GM18526 (cell line): ENCODE results near the gene ITLN2.

Experiments
- POLR2A ChIP-seq: IDR thresholded peaks from 3 replicates; pipeline ENCODE4 v1.6.1; 2011; ENCODE audit not compliant: insufficient read length; ENCODE audit errors: extremely low read depth

The ITLN2 gene

DNA sequence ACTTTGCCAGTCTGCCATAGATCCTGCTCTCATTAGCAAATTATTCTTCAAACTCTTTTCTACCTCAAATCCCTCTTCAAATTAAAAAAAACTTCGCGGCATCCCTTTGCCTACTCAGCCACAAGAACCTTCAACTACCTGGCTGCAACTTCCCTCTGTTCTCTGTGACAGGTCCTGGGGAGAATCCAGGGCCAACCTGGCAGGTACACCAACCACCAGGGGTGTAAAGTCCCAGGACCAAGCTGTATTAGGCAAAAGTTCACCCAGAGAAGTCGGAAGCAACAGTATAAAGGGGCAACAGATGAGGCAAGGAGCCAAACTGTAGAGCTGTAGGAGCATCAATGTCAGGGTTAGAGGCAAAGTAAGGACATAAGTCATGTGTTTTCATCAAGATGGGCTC is 18.3 kb upstream of the ITLN2 start:
- no peak for TF ChIP-seq POLR2A

DNA sequence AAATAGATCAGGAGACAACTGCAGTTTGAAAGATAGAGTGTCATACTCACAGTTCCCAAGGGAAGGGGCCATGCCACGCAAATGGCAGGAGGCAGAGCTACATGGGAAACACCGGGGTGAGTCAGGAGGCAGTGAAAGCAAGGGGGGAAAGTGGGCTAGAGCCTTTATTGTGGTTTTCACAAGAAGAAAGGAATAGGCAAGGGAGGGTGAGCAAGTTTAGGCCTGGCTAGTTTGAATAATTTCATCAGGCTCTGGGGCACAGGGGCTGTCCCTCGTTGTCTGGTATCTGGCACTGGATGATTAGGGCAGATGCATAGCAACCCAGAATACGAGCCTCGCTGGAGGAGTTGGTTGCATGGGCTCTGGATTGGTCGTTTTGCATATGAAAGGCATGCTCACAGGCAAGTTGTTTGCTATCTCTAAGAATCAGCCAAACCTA is 17.0 kb upstream of the ITLN2 start:
- no peak for TF ChIP-seq POLR2A

- no peak for TF ChIP-seq POLR2A
These were observed 8.9 kb upstream of the ITLN2 start for GRCh38 chr1:160963521-160963920.

GRCh38 chr1:160961419-160961818 is 6.8 kb upstream of the ITLN2 start:
- no peak for TF ChIP-seq POLR2A

- no peak for TF ChIP-seq POLR2A
These were observed 2.4 kb upstream of the ITLN2 start for GRCh38 chr1:160956966-160957365.

DNA sequence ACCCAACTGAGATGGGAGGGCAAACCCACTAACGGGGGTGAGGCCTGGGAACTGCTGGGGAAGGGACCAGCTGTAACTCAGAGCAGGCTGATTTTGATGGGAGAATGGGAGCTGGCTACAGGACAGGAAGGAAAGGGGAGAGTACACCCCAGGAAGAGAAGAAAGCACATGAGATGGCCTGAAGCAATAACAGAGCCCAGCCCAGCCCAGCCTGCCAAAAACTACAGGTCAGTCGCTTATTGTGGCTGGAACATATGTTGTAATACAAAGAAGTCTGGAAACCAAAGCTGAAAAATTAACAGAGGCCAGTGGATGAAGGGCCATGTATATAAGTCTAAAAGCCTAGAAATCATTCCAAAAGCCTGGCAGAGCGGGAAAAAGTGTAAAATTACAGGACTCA is 1.6 kb downstream of the ITLN2 start:
- TF ChIP-seq POLR2A, result no peak

DNA sequence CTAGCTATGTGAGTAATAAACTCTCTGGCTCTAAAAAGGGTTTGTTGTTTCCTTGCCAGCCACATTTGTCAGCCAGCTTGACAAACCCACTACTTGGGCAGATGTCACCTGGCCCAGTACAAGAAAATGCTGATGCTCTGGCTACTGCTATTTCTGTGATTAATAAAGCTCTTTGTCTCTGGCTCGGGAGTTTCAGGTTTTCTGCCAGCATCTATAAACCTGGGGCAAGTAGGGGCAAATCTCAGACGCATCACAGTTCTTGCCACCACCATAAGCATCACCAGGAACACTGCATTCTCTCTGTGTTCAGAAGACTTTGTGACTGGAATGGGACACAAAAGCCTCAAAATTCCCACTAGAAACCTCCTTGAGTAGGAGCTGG is 2.5 kb downstream of the ITLN2 start:
- no peak for TF ChIP-seq POLR2A

- TF ChIP-seq POLR2A, result no peak
These were observed 3.0 kb downstream of the ITLN2 start for GRCh38 chr1:160951443-160952128.

- no peak for TF ChIP-seq POLR2A
These were observed 4.0 kb downstream of the ITLN2 start for GRCh38 chr1:160950657-160951056.

DNA sequence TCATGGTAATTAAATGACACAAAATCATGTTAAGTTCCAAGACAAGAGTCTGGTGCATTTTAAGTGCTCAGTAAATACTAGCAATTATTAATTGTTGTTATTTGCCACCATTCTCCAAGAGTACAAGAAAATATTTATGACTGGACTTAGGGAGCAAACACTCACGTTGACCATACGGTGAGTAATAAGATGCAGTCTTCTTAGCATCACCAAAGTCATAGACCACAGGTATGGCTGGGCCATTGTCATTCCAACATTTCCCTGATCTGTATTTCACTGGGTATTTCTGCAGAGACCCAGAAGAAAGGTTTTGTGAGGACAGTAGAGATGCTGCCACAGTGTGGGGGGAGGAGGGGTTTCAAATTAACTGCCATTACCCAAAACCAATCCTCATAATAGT is 4.7 kb downstream of the ITLN2 start:
- no peak for TF ChIP-seq POLR2A

DNA sequence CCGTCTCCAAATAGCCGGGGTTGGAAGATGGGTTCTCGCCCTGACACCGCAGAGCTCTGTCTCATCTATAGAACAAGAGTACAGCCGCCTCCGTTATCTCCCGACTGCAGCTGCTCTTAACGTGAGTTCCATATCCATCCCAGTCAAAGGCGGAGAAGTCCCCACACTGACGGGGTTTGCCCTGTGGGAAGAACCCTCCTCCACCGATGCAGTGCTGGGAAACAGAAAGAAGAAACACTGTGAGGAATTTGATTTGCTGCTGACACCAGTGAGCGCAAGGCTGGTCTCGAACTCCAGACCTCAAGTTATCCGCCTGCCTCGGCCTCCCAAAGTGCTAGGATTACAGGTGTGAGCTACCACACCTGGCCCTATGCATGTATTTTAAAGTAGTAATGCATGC is 9.5 kb downstream of the ITLN2 start:
- no peak for TF ChIP-seq POLR2A

GRCh38 chr1:160942926-160943325 is 11.7 kb downstream of the ITLN2 start:
- TF ChIP-seq POLR2A, result no peak

GRCh38 chr1:160935527-160936258 is 18.9 kb downstream of the ITLN2 start:
- TF ChIP-seq POLR2A, result no peak

DNA sequence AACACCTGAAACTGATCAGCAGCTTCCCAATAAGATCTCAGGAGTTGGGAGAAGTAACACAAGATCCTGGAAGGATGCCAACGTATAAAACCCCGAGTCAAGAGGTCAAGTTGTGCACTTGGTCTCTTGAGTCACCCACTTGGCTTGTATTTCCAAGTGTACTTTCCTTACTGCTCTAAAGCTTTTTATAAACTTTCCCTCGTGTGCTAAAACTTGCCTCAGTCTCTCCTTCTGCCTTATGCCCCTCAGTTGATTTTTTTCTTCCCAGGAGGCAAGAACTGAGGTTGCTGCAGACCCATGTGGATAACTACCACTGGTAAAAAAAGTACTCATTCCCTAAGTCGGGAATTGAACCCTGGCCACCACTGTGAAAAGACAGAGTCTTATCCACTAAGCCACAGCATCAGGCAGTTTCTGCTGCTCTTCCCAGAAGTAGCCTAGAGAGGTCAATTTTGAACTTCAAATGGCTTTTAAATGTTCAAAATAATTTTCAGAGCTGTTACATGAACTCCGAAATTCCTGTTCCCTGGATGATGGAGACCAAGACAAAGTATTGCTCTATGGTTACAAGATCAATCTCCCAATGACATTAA is 28.9 kb downstream of the ITLN2 start:
- TF ChIP-seq POLR2A, result no peak

GRCh38 chr1:160924791-160925651 is 29.6 kb downstream of the ITLN2 start:
- no peak for TF ChIP-seq POLR2A
